GM21825 (cell line): ENCODE results near the gene CAV3.

Source experiments
- ATAC-seq: cut with Tn5 transposase; IDR thresholded peaks from one replicate; pipeline ENCODE4 v1.9.1; 2021; ENCODE audit warnings: mild to moderate bottlenecking, moderate library complexity; ENCODE audit not compliant: unreplicated experiment

The CAV3 gene

GRCh38 chr3:8793242-8793641 lies 59.6 kb downstream of the CAV3 start:
- no peak for ATAC-seq

- ATAC-seq: no peak
Observed at GRCh38 chr3:8794247-8794646, 60.6 kb downstream of the CAV3 start.
